SK-N-SH treated with all-trans-retinoic acid at 6 μM for 48 hours (cell line): ENCODE measurements around the gene KNDC1.

ENCODE experiments used
- CSDC2 ChIP-seq: fragments of 250-450 bp; sonication (Bioruptor Pico); IDR thresholded peaks from 2 replicates; pipeline ENCODE4 v1.5.0; 2020; ENCODE audit warnings: mild to moderate bottlenecking, moderate library complexity
- ISL1 ChIP-seq: fragments of 250-450 bp; sonication (Bioruptor Pico); IDR thresholded peaks from 2 replicates; pipeline ENCODE4 v2.1.2; 2022; ENCODE audit warnings: mild to moderate bottlenecking, moderate library complexity
- SNAI2 ChIP-seq: fragments of 250-450 bp; sonication (Bioruptor Pico); IDR thresholded peaks from 2 replicates; pipeline ENCODE4 v1.5.0; 2020; ENCODE audit warnings: mild to moderate bottlenecking, moderate library complexity
- ZC3H10 ChIP-seq: fragments of 250-450 bp; sonication (Bioruptor Pico); IDR thresholded peaks from 2 replicates; pipeline ENCODE4 v1.5.1; 2021; ENCODE audit warnings: mild to moderate bottlenecking, moderate library complexity
- ZNF8 ChIP-seq: fragments of 450-650 bp; formaldehyde crosslinking; IDR thresholded peaks from 2 replicates; pipeline ENCODE4 v1.5.0; 2020; ENCODE audit warnings: mild to moderate bottlenecking, moderate library complexity
- TF ChIP-seq, protein P1 (sequence below): fragments of 250-450 bp; sonication (Bioruptor Pico); IDR thresholded peaks from 2 replicates; pipeline ENCODE4 v1.5.1; 2020; ENCODE audit warnings: low read depth, mild to moderate bottlenecking, moderate library complexity
- TF ChIP-seq, protein P2 (sequence below): fragments of 250-450 bp; sonication (Bioruptor Pico); IDR thresholded peaks from 2 replicates; pipeline ENCODE4 v1.8.0; 2020; ENCODE audit warnings: mild to moderate bottlenecking, moderate library complexity, borderline replicate concordance

DNA sequence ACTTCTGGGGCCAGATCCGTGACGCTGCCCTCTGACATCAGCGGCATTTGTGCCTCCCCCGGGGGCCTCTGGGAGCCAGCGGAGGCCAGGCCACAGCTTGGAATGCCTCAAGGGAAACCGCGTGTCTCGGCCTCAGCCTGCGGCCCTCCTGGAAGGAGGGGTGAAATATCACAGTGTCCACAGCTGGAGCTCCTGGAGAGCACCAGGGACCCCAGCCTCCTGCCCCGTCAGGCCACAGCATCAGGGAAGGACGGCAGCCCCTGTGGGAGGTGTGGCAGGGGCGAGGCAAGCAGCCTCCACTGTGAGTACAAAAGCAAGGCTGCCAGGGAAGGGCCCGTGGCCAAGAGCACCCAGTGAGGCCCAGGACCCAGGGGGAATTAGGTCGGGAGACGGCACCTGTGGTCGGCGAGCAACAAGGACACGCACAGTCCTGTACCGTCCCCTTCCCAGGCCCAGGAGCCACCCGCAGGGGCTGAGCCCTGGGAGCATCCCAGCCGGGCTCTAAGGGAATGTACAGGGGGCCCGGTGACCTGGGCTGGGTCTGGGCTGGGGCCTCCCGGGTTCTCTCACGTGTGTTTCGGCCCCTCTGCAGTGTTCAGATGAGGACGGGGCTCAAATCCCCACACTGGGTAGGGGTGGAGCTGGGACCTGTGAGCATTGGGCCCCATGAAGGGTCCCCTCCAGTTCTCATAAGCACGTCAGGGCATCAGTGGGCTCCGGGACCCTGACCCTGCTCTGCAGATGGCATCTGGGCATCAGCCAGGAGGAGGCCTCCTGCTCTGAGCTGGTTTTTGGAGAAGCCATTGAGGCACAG lies 18.7 kb upstream of the KNDC1 start:
- TF ChIP-seq, protein P1, sequence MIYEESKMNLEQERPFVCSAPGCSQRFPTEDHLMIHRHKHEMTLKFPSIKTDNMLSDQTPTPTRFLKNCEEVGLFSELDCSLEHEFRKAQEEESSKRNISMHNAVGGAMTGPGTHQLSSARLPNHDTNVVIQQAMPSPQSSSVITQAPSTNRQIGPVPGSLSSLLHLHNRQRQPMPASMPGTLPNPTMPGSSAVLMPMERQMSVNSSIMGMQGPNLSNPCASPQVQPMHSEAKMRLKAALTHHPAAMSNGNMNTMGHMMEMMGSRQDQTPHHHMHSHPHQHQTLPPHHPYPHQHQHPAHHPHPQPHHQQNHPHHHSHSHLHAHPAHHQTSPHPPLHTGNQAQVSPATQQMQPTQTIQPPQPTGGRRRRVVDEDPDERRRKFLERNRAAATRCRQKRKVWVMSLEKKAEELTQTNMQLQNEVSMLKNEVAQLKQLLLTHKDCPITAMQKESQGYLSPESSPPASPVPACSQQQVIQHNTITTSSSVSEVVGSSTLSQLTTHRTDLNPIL: no peak
- no peak for TF ChIP-seq ISL1 (CRISPR knock-in tag)
- no peak for TF ChIP-seq ZNF8 (CRISPR knock-in tag)
- TF ChIP-seq ZC3H10 (CRISPR knock-in tag): no peak
- TF ChIP-seq, protein P2, sequence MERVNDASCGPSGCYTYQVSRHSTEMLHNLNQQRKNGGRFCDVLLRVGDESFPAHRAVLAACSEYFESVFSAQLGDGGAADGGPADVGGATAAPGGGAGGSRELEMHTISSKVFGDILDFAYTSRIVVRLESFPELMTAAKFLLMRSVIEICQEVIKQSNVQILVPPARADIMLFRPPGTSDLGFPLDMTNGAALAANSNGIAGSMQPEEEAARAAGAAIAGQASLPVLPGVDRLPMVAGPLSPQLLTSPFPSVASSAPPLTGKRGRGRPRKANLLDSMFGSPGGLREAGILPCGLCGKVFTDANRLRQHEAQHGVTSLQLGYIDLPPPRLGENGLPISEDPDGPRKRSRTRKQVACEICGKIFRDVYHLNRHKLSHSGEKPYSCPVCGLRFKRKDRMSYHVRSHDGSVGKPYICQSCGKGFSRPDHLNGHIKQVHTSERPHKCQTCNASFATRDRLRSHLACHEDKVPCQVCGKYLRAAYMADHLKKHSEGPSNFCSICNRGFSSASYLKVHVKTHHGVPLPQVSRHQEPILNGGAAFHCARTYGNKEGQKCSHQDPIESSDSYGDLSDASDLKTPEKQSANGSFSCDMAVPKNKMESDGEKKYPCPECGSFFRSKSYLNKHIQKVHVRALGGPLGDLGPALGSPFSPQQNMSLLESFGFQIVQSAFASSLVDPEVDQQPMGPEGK (CRISPR knock-in tag): no peak
- no peak for TF ChIP-seq CSDC2 (CRISPR knock-in tag)
- TF ChIP-seq SNAI2 (CRISPR knock-in tag): no peak
